WERI-Rb-1 (cell line): ENCODE measurements around the gene SEC22C.

Experiments
- DNase-seq: peaks from one replicate; pipeline ENCODE4 v3.0.0-alpha.2; 2020
- H3K27ac ChIP-seq: fragments of 250-450 bp; sonication (Bioruptor Pico); 2 replicates; pipeline ENCODE4 v1.5.1; 2020; ENCODE audit warnings: mild to moderate bottlenecking, moderate library complexity
- H3K27me3 ChIP-seq: fragments of 250-450 bp; sonication (Bioruptor Pico); 2 replicates; pipeline ENCODE4 v1.5.1; 2021; ENCODE audit warnings: mild to moderate bottlenecking, low read depth, moderate library complexity; ENCODE audit not compliant: insufficient read depth, severe bottlenecking
- H3K36me3 ChIP-seq: fragments of 250-450 bp; sonication (Bioruptor Pico); 2 replicates; pipeline ENCODE4 v1.5.1; 2020; ENCODE audit warnings: mild to moderate bottlenecking, moderate library complexity
- H3K4me3 ChIP-seq: 2 replicates; pipeline ENCODE4 v1.5.1; 2011; ENCODE audit warnings: low read depth, mild to moderate bottlenecking, control low read depth, low read length
- H3K9me3 ChIP-seq: fragments of 250-450 bp; sonication (Bioruptor Pico); 2 replicates; pipeline ENCODE4 v1.5.1; 2021; ENCODE audit warnings: mild to moderate bottlenecking, moderate library complexity; ENCODE audit not compliant: severe bottlenecking
- TF ChIP-seq, protein P1 (sequence below): IDR thresholded peaks from 2 replicates; pipeline ENCODE4 v1.5.1; 2011; ENCODE audit warnings: low read depth, mild to moderate bottlenecking, control low read depth, inconsistent platforms, low read length

Gene SEC22C

GRCh38 chr3:42500091-42500490 lies 81.7 kb downstream of the SEC22C start:
- Histone ChIP-seq H3K27ac (no peak overlapping the region), H3K4me3 (no peak overlapping the region), H3K36me3 (no peaks in the 10 kb centered on the region), H3K27me3 (no peaks in the 10 kb centered on the region), H3K9me3 (no peaks in the 10 kb centered on the region)
- TF ChIP-seq, protein P1, sequence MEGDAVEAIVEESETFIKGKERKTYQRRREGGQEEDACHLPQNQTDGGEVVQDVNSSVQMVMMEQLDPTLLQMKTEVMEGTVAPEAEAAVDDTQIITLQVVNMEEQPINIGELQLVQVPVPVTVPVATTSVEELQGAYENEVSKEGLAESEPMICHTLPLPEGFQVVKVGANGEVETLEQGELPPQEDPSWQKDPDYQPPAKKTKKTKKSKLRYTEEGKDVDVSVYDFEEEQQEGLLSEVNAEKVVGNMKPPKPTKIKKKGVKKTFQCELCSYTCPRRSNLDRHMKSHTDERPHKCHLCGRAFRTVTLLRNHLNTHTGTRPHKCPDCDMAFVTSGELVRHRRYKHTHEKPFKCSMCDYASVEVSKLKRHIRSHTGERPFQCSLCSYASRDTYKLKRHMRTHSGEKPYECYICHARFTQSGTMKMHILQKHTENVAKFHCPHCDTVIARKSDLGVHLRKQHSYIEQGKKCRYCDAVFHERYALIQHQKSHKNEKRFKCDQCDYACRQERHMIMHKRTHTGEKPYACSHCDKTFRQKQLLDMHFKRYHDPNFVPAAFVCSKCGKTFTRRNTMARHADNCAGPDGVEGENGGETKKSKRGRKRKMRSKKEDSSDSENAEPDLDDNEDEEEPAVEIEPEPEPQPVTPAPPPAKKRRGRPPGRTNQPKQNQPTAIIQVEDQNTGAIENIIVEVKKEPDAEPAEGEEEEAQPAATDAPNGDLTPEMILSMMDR = no peak
- DNase-seq = peak; percentile 4

DNA sequence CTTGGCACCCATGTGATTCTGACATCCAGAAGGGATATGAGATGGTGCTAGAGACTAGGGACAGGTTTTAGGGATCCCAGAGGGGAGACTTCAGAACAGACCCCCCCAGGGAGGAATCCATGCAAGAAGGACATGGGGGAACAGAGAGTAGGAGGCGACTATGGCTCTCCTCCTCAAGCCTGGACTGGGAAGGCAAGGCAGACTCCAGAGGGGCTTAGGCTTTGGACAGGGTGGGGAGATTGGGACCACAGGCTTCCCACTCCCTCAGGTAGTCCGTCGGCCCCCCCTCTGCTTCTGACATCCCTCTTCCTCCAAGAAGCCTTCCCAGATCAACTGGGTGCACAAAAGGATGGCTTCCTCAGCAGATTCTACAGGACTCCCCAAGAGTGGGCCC lies 82.3 kb downstream of the SEC22C start:
- no peaks in the 10 kb centered on the region for H3K27me3 ChIP-seq
- no peaks in the 10 kb centered on the region for H3K9me3 ChIP-seq
- no peak overlapping the region for H3K27ac ChIP-seq
- no peak overlapping the region for H3K4me3 ChIP-seq
- TF ChIP-seq, protein P1 = no peak
- H3K36me3 ChIP-seq = no peaks in the 10 kb centered on the region
- DNase-seq = peak; percentile 2

GRCh38 chr3:42498791-42499477 lies 82.8 kb downstream of the SEC22C start:
- Histone ChIP-seq H3K36me3 (no peaks in the 10 kb centered on the region), H3K4me3 (no peak overlapping the region), H3K9me3 (no peaks in the 10 kb centered on the region), H3K27ac (no peak overlapping the region), H3K27me3 (no peaks in the 10 kb centered on the region)
- DNase-seq = peak; percentile 2
- TF ChIP-seq, protein P1 = no peak

GRCh38 chr3:42498034-42498433 lies 83.7 kb downstream of the SEC22C start:
- no peaks in the 10 kb centered on the region for H3K9me3 ChIP-seq
- H3K4me3 ChIP-seq = no peak overlapping the region
- DNase-seq = peak; percentile 1
- H3K27me3 ChIP-seq = no peaks in the 10 kb centered on the region
- H3K36me3 ChIP-seq = no peaks in the 10 kb centered on the region
- H3K27ac ChIP-seq = no peak overlapping the region
- TF ChIP-seq, protein P1 = no peak
